Activated CD8-positive, alpha-beta memory T cell treated with anti-CD3 and anti-CD28 coated beads for 24 hours (primary cell): ENCODE data around the gene RTTN.
"Not testable (repeated sequence)": the region's sequence is repeated elsewhere in the genome, so short reads cannot be mapped to it uniquely, and the experiment has no call there.

ENCODE experiments used
- DNase-seq: peaks from one replicate; pipeline ENCODE4 v3.0.0-alpha.2; 2020

RTTN gene

GRCh38 chr18:70021498-70021897, 184.0 kb downstream of the RTTN start:
- no peak for DNase-seq

GRCh38 chr18:70021043-70021442, 184.4 kb downstream of the RTTN start:
- no peak for DNase-seq

- no peak for DNase-seq
These were observed 185.5 kb downstream of the RTTN start for GRCh38 chr18:70019991-70020390.

GRCh38 chr18:70019136-70019535, 186.4 kb downstream of the RTTN start:
- DNase-seq, result no peak

- no peak for DNase-seq
These were observed 190.4 kb downstream of the RTTN start for GRCh38 chr18:70015127-70015526.

GRCh38 chr18:70005580-70005979, 199.9 kb downstream of the RTTN start:
- DNase-seq, result no peak

- DNase-seq, result no peak
These were observed 200.8 kb downstream of the RTTN start for GRCh38 chr18:70004696-70005095.

- no peak for DNase-seq
These were observed 205.8 kb downstream of the RTTN start for GRCh38 chr18:69999656-70000055.

GRCh38 chr18:69998523-69998987, 206.9 kb downstream of the RTTN start:
- DNase-seq, result no peak

- no peak for DNase-seq
These were observed 208.3 kb downstream of the RTTN start for GRCh38 chr18:69996951-69997798.

- no peak for DNase-seq
These were observed 209.1 kb downstream of the RTTN start for GRCh38 chr18:69996417-69996816.

GRCh38 chr18:69995774-69996173, 209.7 kb downstream of the RTTN start:
- DNase-seq, result no peak

- no peak for DNase-seq
These were observed 212.7 kb downstream of the RTTN start for GRCh38 chr18:69992776-69993175.

- DNase-seq, result no peak
These were observed 217.6 kb downstream of the RTTN start for GRCh38 chr18:69987870-69988269.

- no peak for DNase-seq
These were observed 220.2 kb downstream of the RTTN start for GRCh38 chr18:69985239-69985638.

- DNase-seq, result no peak
These were observed 223.1 kb downstream of the RTTN start for GRCh38 chr18:69982417-69982816.

- no peak for DNase-seq
These were observed 223.5 kb downstream of the RTTN start for GRCh38 chr18:69981948-69982347.

- DNase-seq, result no peak
These were observed 224.3 kb downstream of the RTTN start for GRCh38 chr18:69980982-69981804.

- DNase-seq, result no peak
These were observed 225.0 kb downstream of the RTTN start for GRCh38 chr18:69980509-69980908.

- peak; percentile 52 for DNase-seq
These were observed 226.5 kb downstream of the RTTN start for GRCh38 chr18:69978732-69979715.

- DNase-seq, result not testable (repeated sequence)
These were observed 230.2 kb downstream of the RTTN start for GRCh38 chr18:69975294-69975693.

- no peak for DNase-seq
These were observed 231.1 kb downstream of the RTTN start for GRCh38 chr18:69974365-69974764.

GRCh38 chr18:69969491-69969890, 236.0 kb downstream of the RTTN start:
- no peak for DNase-seq
